GM23338 (cell line): ENCODE results near the gene LPIN1. TPM values are rescaled to one million over a fixed set of nuclear protein-coding genes. Genes with fewer than 3 reads are reported as not detected.

ENCODE experiments used
- ATAC-seq: fragments of 200-7000 bp; cut with Tn5 transposase; 3 replicates; pipeline ENCODE4 v1.9.1; 2020
- DNase-seq: peaks from one replicate; pipeline ENCODE4 v3.0.0-alpha.2; 2015; ENCODE audit warnings: low spot score
- H2AFZ ChIP-seq: fragments of 200-600 bp; sonication (generic); 2 replicates; pipeline ENCODE4 v1.8.0; 2016; ENCODE audit warnings: antibody characterized with exemption, mild to moderate bottlenecking, moderate library complexity
- H3F3A ChIP-seq: fragments of 200-600 bp; sonication (generic); replicated peaks from 2 replicates; pipeline ENCODE4 v1.8.0; 2017; ENCODE audit warnings: antibody characterized with exemption, mixed run types, low read depth
- H3K27ac ChIP-seq: fragments of 200-600 bp; sonication (generic); 2 replicates; pipeline ENCODE4 v1.6.1; 2016; ENCODE audit warnings: low read depth
- H3K27me3 ChIP-seq: fragments of 200-600 bp; sonication (generic); 2 replicates; pipeline ENCODE4 v1.8.0; 2016; ENCODE audit warnings: mild to moderate bottlenecking, mixed run types, moderate library complexity; ENCODE audit not compliant: insufficient read depth
- H3K36me3 ChIP-seq: fragments of 200-600 bp; sonication (generic); 2 replicates; pipeline ENCODE4 v1.8.0; 2016; ENCODE audit warnings: mild to moderate bottlenecking; ENCODE audit not compliant: insufficient read depth
- H3K4me1 ChIP-seq: fragments of 200-600 bp; sonication (generic); 2 replicates; pipeline ENCODE4 v1.8.0; 2016; ENCODE audit warnings: mild to moderate bottlenecking, moderate library complexity; ENCODE audit not compliant: insufficient read depth
- H3K4me2 ChIP-seq: fragments of 200-600 bp; sonication (generic); 2 replicates; pipeline ENCODE4 v1.7.1; 2017; ENCODE audit warnings: mixed run types
- H3K4me3 ChIP-seq: fragments of 200-600 bp; sonication (generic); 2 replicates; pipeline ENCODE4 v1.6.1; 2016; ENCODE audit warnings: mixed run types
- H3K79me2 ChIP-seq: fragments of 200-600 bp; sonication (generic); replicated peaks from 2 replicates; pipeline ENCODE4 v1.8.0; 2017; ENCODE audit warnings: mild to moderate bottlenecking; ENCODE audit not compliant: insufficient read depth
- H3K9me2 ChIP-seq: fragments of 200-600 bp; sonication (generic); 2 replicates; pipeline ENCODE4 v1.8.0; 2017; ENCODE audit not compliant: insufficient read depth
- H4K20me1 ChIP-seq: fragments of 200-600 bp; sonication (generic); replicated peaks from 2 replicates; pipeline ENCODE4 v1.8.0; 2017; ENCODE audit warnings: mild to moderate bottlenecking; ENCODE audit not compliant: insufficient read depth
- H3K27ac Mint-ChIP-seq: 2 replicates; pipeline ENCODE4 v1.8.0; 2020; ENCODE audit warnings: inconsistent platforms, mild to moderate bottlenecking, moderate library complexity, mixed read lengths
- H3K27me3 Mint-ChIP-seq: 3 replicates; pipeline ENCODE4 v1.8.0; 2022; ENCODE audit warnings: low read depth, mild to moderate bottlenecking, moderate library complexity, mixed read lengths, inconsistent platforms; ENCODE audit not compliant: insufficient read depth, poor library complexity
- H3K36me3 Mint-ChIP-seq: 3 replicates; pipeline ENCODE4 v1.8.0; 2021; ENCODE audit warnings: low read depth, mild to moderate bottlenecking, inconsistent platforms, moderate library complexity, mixed read lengths
- H3K4me1 Mint-ChIP-seq: 3 replicates; pipeline ENCODE4 v1.8.0; 2020; ENCODE audit warnings: mild to moderate bottlenecking, inconsistent platforms, mixed read lengths
- H3K4me3 Mint-ChIP-seq: 3 replicates; pipeline ENCODE4 v1.8.0; 2021; ENCODE audit warnings: moderate library complexity, mild to moderate bottlenecking, inconsistent platforms, mixed read lengths
- H3K9me3 Mint-ChIP-seq: 3 replicates; pipeline ENCODE4 v1.8.0; 2020; ENCODE audit warnings: moderate library complexity, mild to moderate bottlenecking, inconsistent platforms, mixed read lengths
- CREB1 ChIP-seq: fragments of 250-450 bp; sonication (Bioruptor Pico); IDR thresholded peaks from 2 replicates; pipeline ENCODE4 v1.5.0; 2020; ENCODE audit warnings: low read depth, mild to moderate bottlenecking, moderate library complexity
- CTCF ChIP-seq, 2 experiments: fragments of 200-600 bp in 1 of 2; sonication (generic) in 1 of 2; conservative IDR thresholded peaks; 2 replicates each; pipeline versions ENCODE4 v1.5.1 to v1.6.1; 2016 to 2017; ENCODE audit warnings: antibody characterized with exemption in 2 of 2, low read depth in 2 of 2, mild to moderate bottlenecking in 2 of 2, moderate library complexity in 1 of 2
- ETS1 ChIP-seq: IDR thresholded peaks from 2 replicates; pipeline ENCODE4 v1.6.1; 2016; ENCODE audit warnings: antibody characterized with exemption
- EZH2 ChIP-seq: fragments of 200-600 bp; sonication (generic); IDR thresholded peaks from one replicate; pipeline ENCODE4 v1.8.0; 2017; ENCODE audit warnings: antibody characterized with exemption, mild to moderate bottlenecking, low read depth; ENCODE audit not compliant: unreplicated experiment
- EZH2phosphoT487 ChIP-seq: fragments of 200-600 bp; sonication (generic); IDR thresholded peaks from one replicate; pipeline ENCODE4 v1.8.1; 2018; ENCODE audit warnings: antibody characterized with exemption; ENCODE audit not compliant: unreplicated experiment
- JUNB ChIP-seq: IDR thresholded peaks from one replicate; pipeline ENCODE4 v1.6.1; 2016; ENCODE audit warnings: antibody characterized with exemption; ENCODE audit not compliant: unreplicated experiment
- NANOG ChIP-seq: IDR thresholded peaks from 2 replicates; pipeline ENCODE4 v1.6.1; 2016; ENCODE audit warnings: antibody characterized with exemption, borderline replicate concordance
- POLR2AphosphoS5 ChIP-seq: IDR thresholded peaks from 2 replicates; pipeline ENCODE4 v1.6.1; 2016; ENCODE audit warnings: antibody characterized with exemption, low read depth
- REST ChIP-seq: IDR thresholded peaks from one replicate; pipeline ENCODE4 v1.6.1; 2018; ENCODE audit warnings: antibody characterized with exemption; ENCODE audit not compliant: unreplicated experiment
- STAT1 ChIP-seq: IDR thresholded peaks from one replicate; pipeline ENCODE4 v1.6.1; 2016; ENCODE audit warnings: antibody characterized with exemption; ENCODE audit not compliant: unreplicated experiment
- ZNF114 ChIP-seq: fragments of 250-450 bp; sonication (Bioruptor Pico); IDR thresholded peaks from 2 replicates; pipeline ENCODE4 v1.5.0; 2020; ENCODE audit warnings: mild to moderate bottlenecking, moderate library complexity
- ZNF331 ChIP-seq: fragments of 250-450 bp; sonication (Bioruptor Pico); IDR thresholded peaks from 2 replicates; pipeline ENCODE4 v1.5.0; 2020; ENCODE audit warnings: low read depth, mild to moderate bottlenecking, moderate library complexity
- polyA plus RNA-seq: library from polyadenylated mRNA; unstranded; fragments of >200 nt; fragmentation: Nextera tagmentation; extraction: Ambion mirVana; gene quantifications from 2 replicates; pipeline ENCODE4 v1.2.1, GENCODE V29; 2016
- total RNA-seq: library from RNA; depleted of rRNA; stranded (reverse); fragments of >200 nt; shearing (Covaris generic); gene quantifications from 2 replicates; pipeline ENCODE4 v1.2.3, GENCODE V29; 2014

LPIN1 gene
- total and polyA plus RNA-seq, 2 experiments from 2014 or later: 4.4 to 9.5 TPM

GRCh38 chr2:11702946-11703345, 43.5 kb upstream of the LPIN1 start (continued):
- TF ChIP-seq EZH2phosphoT487: no peak
- no peak for TF ChIP-seq STAT1
- TF ChIP-seq JUNB: no peak
- TF ChIP-seq ZNF331: no peak
- TF ChIP-seq CREB1 (CRISPR knock-in tag): no peak
- TF ChIP-seq ZNF114 (CRISPR knock-in tag): no peak
- TF ChIP-seq POLR2AphosphoS5: no peak
- TF ChIP-seq EZH2: no peak
- no peak for TF ChIP-seq ETS1

DNA sequence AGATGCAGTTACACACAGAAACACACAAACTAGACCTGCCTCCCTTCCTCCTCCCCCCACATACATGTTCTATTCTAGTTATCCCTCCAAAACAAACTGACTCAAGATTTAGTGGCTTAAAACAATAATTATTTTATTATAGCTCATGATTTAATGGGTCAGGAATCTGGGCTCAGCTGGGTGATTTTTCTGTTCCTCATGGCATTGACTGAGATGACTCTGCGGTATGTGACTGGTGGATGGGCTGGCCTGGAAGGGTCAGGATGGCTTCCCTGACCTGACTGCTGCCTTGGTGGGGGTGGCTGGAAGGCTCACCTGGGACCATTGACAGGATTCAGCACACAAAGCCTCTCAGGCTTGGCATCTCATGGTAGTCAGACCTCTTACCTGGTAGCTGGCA, 42.7 kb upstream of the LPIN1 start:
- ATAC-seq (no peak), DNase-seq (no peak)
- H3K9me3 Mint-ChIP-seq: peaks cover 5% of the 10 kb centered on the region
- H3K27me3 ChIP-seq: no peaks in the 10 kb centered on the region
- H3K4me1 Mint-ChIP-seq: no peaks in the 10 kb centered on the region; the same call in 2 of the 3 replicates
- H4K20me1 ChIP-seq: no peaks in the 10 kb centered on the region
- no peak overlapping the region for H3K4me3 Mint-ChIP-seq
- H3K27ac Mint-ChIP-seq: no peak overlapping the region
- H3K27ac ChIP-seq: no peak overlapping the region
- no peak overlapping the region for H3K4me2 ChIP-seq
- H3K36me3 Mint-ChIP-seq: peaks cover 4% of the 10 kb centered on the region; the same call in 1 of the 3 replicates
- H3K36me3 ChIP-seq: no peaks in the 10 kb centered on the region
- peaks cover 2% of the 10 kb centered on the region for H3K27me3 Mint-ChIP-seq
- H3K4me1 ChIP-seq: no peaks in the 10 kb centered on the region
- no peaks in the 10 kb centered on the region for H3F3A ChIP-seq
- H3K79me2 ChIP-seq: no peaks in the 10 kb centered on the region
- H2AFZ ChIP-seq: no peak overlapping the region
- H3K9me2 ChIP-seq: 0 out of 2 replicates have a peak, but pooled peaks cover 4% of the 10 kb centered on the region
- H3K4me3 ChIP-seq: no peak overlapping the region
- no peak for TF ChIP-seq STAT1
- no peak for TF ChIP-seq ZNF114 (CRISPR knock-in tag)
- TF ChIP-seq CTCF (conservative IDR thresholded peaks at IDR 0.05; ENCODE audit: low read depth in 2 of 2): no peak
- no peak for TF ChIP-seq NANOG
- no peak for TF ChIP-seq ZNF331
- no peak for TF ChIP-seq JUNB
- TF ChIP-seq ETS1: no peak
- no peak for TF ChIP-seq CREB1 (CRISPR knock-in tag)
- TF ChIP-seq POLR2AphosphoS5: no peak
- TF ChIP-seq EZH2phosphoT487: no peak
- TF ChIP-seq REST: no peak
- no peak for TF ChIP-seq EZH2
